Spleen (tissue), 11 donors: ENCODE measurements around the gene CNTNAP2. TPM values are rescaled to one million over a fixed set of nuclear protein-coding genes. Genes with fewer than 3 reads are reported as not detected.
"Not testable (repeated sequence)": the region's sequence is repeated elsewhere in the genome, so short reads cannot be mapped to it uniquely, and the experiment has no call there.

ENCODE experiments used
- DNase-seq: peaks from one replicate; pipeline ENCODE4 v3.0.0-alpha.2; 2020
- H3K27ac ChIP-seq, 8 donors: fragments of 200-600 bp; sonication (generic) in 7 of 8; 1 replicate in 4 of 8; 2 replicates in 4 of 8; pipeline versions ENCODE4 v1.5.0 to v1.8.0; 2016 to 2021; ENCODE audit warnings: inconsistent platforms in 4 of 8, mild to moderate bottlenecking in 4 of 8, moderate library complexity in 1 of 8
- H3K27me3 ChIP-seq, 7 donors: fragments of 200-600 bp; sonication (generic) in 6 of 7; replicated peaks in 1 of 7; 1 replicate in 4 of 7; 2 replicates in 3 of 7; pipeline versions ENCODE4 v1.5.0 to v1.8.0; 2016 to 2021; ENCODE audit warnings: inconsistent platforms in 3 of 7, mild to moderate bottlenecking in 1 of 7
- H3K36me3 ChIP-seq, 6 donors: fragments of 200-600 bp; sonication (generic) in 5 of 6; 1 replicate in 4 of 6; 2 replicates in 2 of 6; pipeline versions ENCODE4 v1.5.0 to v1.8.0; 2016 to 2021; ENCODE audit warnings: inconsistent platforms in 2 of 6
- H3K4me1 ChIP-seq, 6 donors: fragments of 200-600 bp; sonication (generic) in 5 of 6; 1 replicate in 3 of 6; 2 replicates in 3 of 6; pipeline versions ENCODE4 v1.5.0 to v1.8.0; 2016 to 2021; ENCODE audit warnings: inconsistent platforms in 3 of 6
- H3K4me3 ChIP-seq, 8 donors: fragments of 200-600 bp; sonication (generic) in 7 of 8; 1 replicate in 4 of 8; 2 replicates in 4 of 8; pipeline versions ENCODE4 v1.5.0 to v1.8.0; 2016 to 2021; ENCODE audit warnings: inconsistent platforms in 4 of 8, mild to moderate bottlenecking in 4 of 8, moderate library complexity in 2 of 8
- H3K9me3 ChIP-seq, 8 donors: fragments of 200-600 bp; sonication (generic) in 7 of 8; 1 replicate in 4 of 8; 2 replicates in 4 of 8; pipeline versions ENCODE4 v1.5.0 to v1.8.0; 2016 to 2021; ENCODE audit warnings: inconsistent platforms in 4 of 8
- POLR2A ChIP-seq, 3 donors: fragments of 450-650 bp; IDR thresholded peaks; one replicate each; pipeline ENCODE4 v1.5.1; 2017; ENCODE audit warnings: antibody characterized with exemption in 3 of 3, mild to moderate bottlenecking in 1 of 3
- POLR2AphosphoS5 ChIP-seq, 3 donors: sonication (generic); formaldehyde crosslinking; IDR thresholded peaks; one replicate each; pipeline ENCODE4 v1.5.1; 2017; ENCODE audit warnings: antibody characterized with exemption in 3 of 3
- WGBS, 5 donors: extraction: QIAGEN DNeasy Blood & Tissue Kit in 3 of 5; methylation state at CpG; one replicate each; pipeline versions ENCODE4 v1.1.5 to v1.1.7; 2013 to 2018; 5-methylcytosine and 5-hydroxymethylcytosine counted together
- intact Hi-C: fragments of 100-400 bp; cut with DNase I; formaldehyde crosslinking; loops from one replicate; pipeline ENCODE4 v1.15.0; 2023; ENCODE audit warnings: low total_unique reads
- polyA plus RNA-seq, 3 donors: library from polyadenylated mRNA; stranded (reverse); fragments of 200-250 nt; gene quantifications; one replicate each; pipeline ENCODE4 v1.2.1, GENCODE V29; 2013
- total RNA-seq, 7 donors: library from RNA; depleted of rRNA in 3 of 7; stranded (reverse); fragments of >200 nt in 3 of 7; fragmentation: NEBNext Ultra II Directional in 4 of 7; extraction: Animal tissue kit (Norgen Biotek cat#: 25700) in 4 of 7; gene quantifications; one replicate each; pipeline versions ENCODE4 v1.1.0 to v1.2.1, GENCODE V29; 2016 to 2021
- TF ChIP-seq, protein P1 (sequence below), 11 experiments: fragments of 200-600 bp in 7 of 11; fragments of 450-650 bp in 4 of 11; sonication (generic) in 4 of 11; IDR thresholded peaks in 8 of 11; conservative IDR thresholded peaks in 3 of 11; 1 replicate in 7 of 11; 2 replicates in 4 of 11; pipeline versions ENCODE4 v1.4.0 to v1.8.0; 2016 to 2021; ENCODE audit warnings: antibody characterized with exemption in 11 of 11, inconsistent platforms in 4 of 11, mild to moderate bottlenecking in 1 of 11
- donor health status: healthy with polysubstance abuse.
- donor health status: DM: no; HTN: no; CAD: no; lungs with moderate emphysema.
- donor health status: DM: no; HTN: no; CAD: no.
- donor health status: Bipolar disorder and iron deficiency.
- donor health status: healthy.
- donor health status: DM: no; HTN: no; CAD: no.
- donor health status: DM: yes; HTN: yes; CAD: no.

The CNTNAP2 gene
- total and polyA plus RNA-seq, 10 donors = 0.13 to 2.0 (median 0.82) TPM

DNA sequence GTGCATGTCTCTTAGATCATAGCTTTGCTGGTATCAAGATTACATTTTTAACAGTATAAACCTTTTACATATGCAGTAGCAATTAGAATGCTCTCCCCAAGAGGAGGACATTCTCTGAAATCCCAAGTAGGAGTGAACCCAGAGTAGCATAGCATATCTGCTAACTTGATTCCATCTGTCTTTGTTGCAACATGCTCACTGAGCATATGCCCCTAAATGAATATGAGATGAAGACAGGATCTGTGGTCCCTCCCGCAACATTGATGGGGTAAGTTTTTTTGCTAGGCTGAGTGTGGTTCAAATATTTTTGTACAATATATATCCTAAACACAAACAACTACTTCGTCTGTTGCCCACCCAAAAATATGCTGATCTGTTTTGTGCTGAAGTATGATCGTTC, 1939.8 kb downstream of the CNTNAP2 start:
- H3K4me1 ChIP-seq = no peaks in the 10 kb centered on the region
- TF ChIP-seq POLR2A (IDR thresholded peaks at IDR 0.05) = no peak
- TF ChIP-seq POLR2AphosphoS5 (IDR thresholded peaks at IDR 0.05) = no peak
- TF ChIP-seq, protein P1, sequence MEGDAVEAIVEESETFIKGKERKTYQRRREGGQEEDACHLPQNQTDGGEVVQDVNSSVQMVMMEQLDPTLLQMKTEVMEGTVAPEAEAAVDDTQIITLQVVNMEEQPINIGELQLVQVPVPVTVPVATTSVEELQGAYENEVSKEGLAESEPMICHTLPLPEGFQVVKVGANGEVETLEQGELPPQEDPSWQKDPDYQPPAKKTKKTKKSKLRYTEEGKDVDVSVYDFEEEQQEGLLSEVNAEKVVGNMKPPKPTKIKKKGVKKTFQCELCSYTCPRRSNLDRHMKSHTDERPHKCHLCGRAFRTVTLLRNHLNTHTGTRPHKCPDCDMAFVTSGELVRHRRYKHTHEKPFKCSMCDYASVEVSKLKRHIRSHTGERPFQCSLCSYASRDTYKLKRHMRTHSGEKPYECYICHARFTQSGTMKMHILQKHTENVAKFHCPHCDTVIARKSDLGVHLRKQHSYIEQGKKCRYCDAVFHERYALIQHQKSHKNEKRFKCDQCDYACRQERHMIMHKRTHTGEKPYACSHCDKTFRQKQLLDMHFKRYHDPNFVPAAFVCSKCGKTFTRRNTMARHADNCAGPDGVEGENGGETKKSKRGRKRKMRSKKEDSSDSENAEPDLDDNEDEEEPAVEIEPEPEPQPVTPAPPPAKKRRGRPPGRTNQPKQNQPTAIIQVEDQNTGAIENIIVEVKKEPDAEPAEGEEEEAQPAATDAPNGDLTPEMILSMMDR (IDR thresholded peaks at IDR 0.05 in 8 of 11, conservative IDR thresholded peaks at IDR 0.05 in 3 of 11) = no peak
- H3K4me3 ChIP-seq = no peak overlapping the region
- no peaks in the 10 kb centered on the region for H3K9me3 ChIP-seq
- no peaks in the 10 kb centered on the region for H3K36me3 ChIP-seq
- DNase-seq = no peak
- WGBS, 5 donors = 78 to 89% (median 85%) methylated on average over 3 of the region's 3 CpGs
- intact Hi-C loops = no loop called here
- no peaks in the 10 kb centered on the region for H3K27me3 ChIP-seq
- H3K27ac ChIP-seq = no peak overlapping the region

DNA sequence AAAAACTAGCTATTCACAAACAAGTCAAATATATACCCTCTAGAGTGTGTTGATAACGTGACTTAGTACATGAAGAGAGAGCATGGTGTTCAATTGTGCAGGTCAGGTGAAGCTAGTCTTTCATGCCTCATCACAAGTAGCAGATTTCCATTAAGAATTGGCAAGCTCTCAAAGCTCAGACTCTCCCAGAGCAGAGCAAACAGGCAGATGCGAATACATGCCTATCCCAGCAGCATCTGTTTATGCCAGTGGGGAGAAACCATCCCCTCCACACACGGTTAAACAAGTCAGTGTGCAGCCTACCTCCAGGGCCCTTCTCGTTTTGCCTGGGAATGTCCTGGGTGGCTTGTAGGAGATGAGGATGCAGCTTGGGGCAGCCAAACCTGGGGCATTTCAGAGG, 1941.5 kb downstream of the CNTNAP2 start:
- Histone ChIP-seq H3K27me3 (no peaks in the 10 kb centered on the region), H3K36me3 (no peaks in the 10 kb centered on the region), H3K4me1 (no peaks in the 10 kb centered on the region), H3K9me3 (peaks cover 0 to under 1% (median 0%) of the 10 kb centered on the region in 8 donors), H3K4me3 (no peak overlapping the region), H3K27ac (no peak overlapping the region)
- DNase-seq = no peak
- WGBS, 5 donors = 77 to 88% (median 80%) methylated on average over 4 of the region's 4 CpGs
- intact Hi-C loops = no loop called here
- TF ChIP-seq, protein P1 (IDR thresholded peaks at IDR 0.05 in 8 of 11, conservative IDR thresholded peaks at IDR 0.05 in 3 of 11) = no peak
- TF ChIP-seq POLR2AphosphoS5 (IDR thresholded peaks at IDR 0.05) (no peak), POLR2A (IDR thresholded peaks at IDR 0.05) (no peak)

DNA sequence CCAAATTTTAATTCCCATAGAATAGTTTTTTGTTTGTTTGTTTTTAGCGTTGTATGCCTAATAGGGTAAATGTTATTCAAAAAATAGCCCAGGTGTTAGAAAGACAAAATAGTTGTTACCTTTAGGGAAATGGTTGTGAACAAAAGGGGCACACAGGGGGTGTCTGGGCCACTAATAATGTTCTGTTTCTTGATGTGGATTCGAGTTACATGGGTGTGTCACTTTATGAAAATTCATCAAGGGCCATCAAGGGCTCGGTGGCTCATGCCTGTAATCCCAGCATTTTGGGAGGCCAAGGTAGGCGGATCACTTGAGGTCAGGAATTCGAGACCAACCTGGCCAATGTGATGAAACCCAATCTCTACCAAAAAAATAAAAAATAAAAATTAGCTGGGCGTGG, 1942.2 kb downstream of the CNTNAP2 start:
- no peak for DNase-seq
- Histone ChIP-seq H3K4me3 (no peak overlapping the region), H3K27me3 (no peaks in the 10 kb centered on the region), H3K4me1 (no peaks in the 10 kb centered on the region), H3K36me3 (no peaks in the 10 kb centered on the region), H3K9me3 (peaks cover 0 to 7% (median 0%) of the 10 kb centered on the region in 8 donors), H3K27ac (no peak overlapping the region)
- WGBS, 5 donors = 79 to 89% (median 81%) methylated on average over 6 of the region's 6 CpGs
- intact Hi-C loops = no loop called here
- TF ChIP-seq, protein P1 (IDR thresholded peaks at IDR 0.05 in 8 of 11, conservative IDR thresholded peaks at IDR 0.05 in 3 of 11) = no peak
- no peak for TF ChIP-seq POLR2AphosphoS5 (IDR thresholded peaks at IDR 0.05)
- no peak for TF ChIP-seq POLR2A (IDR thresholded peaks at IDR 0.05)

DNA sequence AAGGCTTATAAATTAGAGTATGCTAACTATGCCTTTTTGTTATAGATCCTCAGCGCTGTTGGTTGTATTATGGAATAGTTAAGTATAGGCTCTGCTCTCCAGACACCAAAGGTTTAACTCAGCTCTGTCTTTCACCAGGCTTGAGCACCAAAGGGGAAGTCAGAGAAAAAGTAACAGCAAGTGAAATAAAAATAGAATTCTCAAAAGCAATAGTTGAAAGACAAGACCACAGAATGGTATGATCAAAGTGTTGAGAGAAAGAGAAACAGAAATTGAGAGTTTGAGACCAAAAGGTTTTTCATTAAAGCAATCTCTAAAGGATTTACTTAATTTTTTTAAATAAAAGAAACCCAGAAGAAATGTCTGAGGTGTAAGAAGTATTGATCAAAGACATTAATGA, 1944.1 kb downstream of the CNTNAP2 start:
- DNase-seq = no peak
- H3K4me1 ChIP-seq = no peaks in the 10 kb centered on the region
- H3K9me3 ChIP-seq = peaks cover 0 to 18% (median 3%) of the 10 kb centered on the region in 8 donors
- H3K27ac ChIP-seq = no peak overlapping the region
- H3K4me3 ChIP-seq = no peak overlapping the region
- H3K36me3 ChIP-seq = no peaks in the 10 kb centered on the region
- intact Hi-C loops = no loop called here
- WGBS, 5 donors = 74 to 89% (median 79%) methylated on average over 1 of the region's 1 CpG
- H3K27me3 ChIP-seq = no peaks in the 10 kb centered on the region
- TF ChIP-seq, protein P1 (IDR thresholded peaks at IDR 0.05 in 8 of 11, conservative IDR thresholded peaks at IDR 0.05 in 3 of 11) = no peak
- TF ChIP-seq POLR2AphosphoS5 (IDR thresholded peaks at IDR 0.05) = no peak
- TF ChIP-seq POLR2A (IDR thresholded peaks at IDR 0.05) = no peak

DNA sequence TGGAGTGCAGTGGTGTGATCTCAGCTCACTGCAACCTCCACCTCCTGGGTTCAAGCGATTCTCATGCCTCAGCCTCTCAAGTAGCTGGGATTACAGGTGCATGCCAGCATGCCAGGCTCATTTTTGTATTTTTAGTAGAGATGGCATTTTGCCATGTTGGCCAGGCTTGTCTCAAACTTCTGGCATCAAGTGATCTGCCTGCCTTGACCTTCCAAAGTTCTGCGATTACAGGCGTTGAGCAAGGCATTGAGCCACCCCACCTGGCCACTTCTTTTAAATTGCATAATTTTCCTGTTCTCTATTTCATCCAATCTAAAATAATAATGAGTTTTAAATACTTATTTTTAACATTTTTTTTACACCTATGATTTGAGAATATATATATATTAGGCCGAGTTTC, 1961.5 kb downstream of the CNTNAP2 start:
- H3K27ac ChIP-seq, DNase-seq, H3K27me3 ChIP-seq, intact Hi-C loops, H3K4me1 ChIP-seq, H3K9me3 ChIP-seq, H3K36me3 ChIP-seq, H3K4me3 ChIP-seq: not testable (repeated sequence)
- 73 to 85% (median 75%) methylated on average over 4 of the region's 4 CpGs for WGBS, 5 donors
